Keratinocyte (primary cell): ENCODE data around the gene ZNF763. TPM values are rescaled to one million over a fixed set of nuclear protein-coding genes. Genes with fewer than 3 reads are reported as not detected.

Experiments used
- DNase-seq: peaks from one replicate; pipeline ENCODE4 v3.0.0-alpha.2; 2011; ENCODE audit warnings: low read depth, missing footprints, low spot score
- FAIRE-seq: peaks from 2 replicates; lab custom pipeline; 2011; peaks lifted over from hg19 to GRCh38; lab: Jason Lieb, UNC
- H2AFZ ChIP-seq: 2 replicates; pipeline ENCODE4 v1.6.0; 2012; ENCODE audit warnings: low read length, control low read depth, inconsistent platforms; ENCODE audit not compliant: control insufficient read depth
- H3K27ac ChIP-seq: 2 replicates; pipeline ENCODE4 v1.5.1; 2011; ENCODE audit warnings: low read length; ENCODE audit not compliant: control insufficient read depth, insufficient read depth
- H3K27me3 ChIP-seq: 3 replicates; pipeline ENCODE4 v1.6.0; 2011; ENCODE audit warnings: low read length; ENCODE audit not compliant: control insufficient read depth, insufficient read depth; ENCODE audit errors: extremely low read depth
- H3K36me3 ChIP-seq, 2 experiments: 2 replicates in 1 of 2; 3 replicates in 1 of 2; pipeline ENCODE4 v1.5.1; 2011; ENCODE audit warnings: low read length in 2 of 2, mild to moderate bottlenecking in 1 of 2; ENCODE audit not compliant: control insufficient read depth in 2 of 2, insufficient read depth in 2 of 2; ENCODE audit errors: extremely low read depth in 1 of 2
- H3K4me1 ChIP-seq: 3 replicates; pipeline ENCODE4 v1.5.1; 2011; ENCODE audit warnings: low read length; ENCODE audit not compliant: control insufficient read depth, insufficient read depth; ENCODE audit errors: extremely low read depth
- H3K4me2 ChIP-seq: 3 replicates; pipeline ENCODE4 v1.6.0; 2011; ENCODE audit warnings: low read depth, low read length; ENCODE audit not compliant: control insufficient read depth, insufficient read depth; ENCODE audit errors: extremely low read depth
- H3K4me3 ChIP-seq, 3 experiments: fragments of 200-600 bp in 1 of 3; sonication (generic) in 1 of 3; 2 replicates in 2 of 3; 3 replicates in 1 of 3; pipeline ENCODE4 v1.5.1; 2011 to 2016; ENCODE audit warnings: low read length in 3 of 3, mild to moderate bottlenecking in 3 of 3, control low read depth in 2 of 3, inconsistent platforms in 1 of 3, low read depth in 1 of 3, mixed read lengths in 1 of 3, mixed run types in 1 of 3, moderate library complexity in 1 of 3; ENCODE audit not compliant: control insufficient read depth in 2 of 3, insufficient read depth in 2 of 3; ENCODE audit errors: extremely low read depth in 1 of 3
- H3K79me2 ChIP-seq: 2 replicates; pipeline ENCODE4 v1.6.0; 2012; ENCODE audit warnings: low read length; ENCODE audit not compliant: control insufficient read depth, insufficient read depth
- H3K9ac ChIP-seq: 3 replicates; pipeline ENCODE4 v1.6.0; 2011; ENCODE audit warnings: low read length; ENCODE audit not compliant: control insufficient read depth, insufficient read depth; ENCODE audit errors: extremely low read depth
- H3K9me1 ChIP-seq: 3 replicates; pipeline ENCODE4 v1.6.0; 2011; ENCODE audit warnings: low read length; ENCODE audit not compliant: control insufficient read depth, insufficient read depth; ENCODE audit errors: extremely low read depth
- H3K9me3 ChIP-seq: 2 replicates; pipeline ENCODE4 v1.5.1; 2012; ENCODE audit warnings: low read depth, low read length; ENCODE audit not compliant: control insufficient read depth
- H4K20me1 ChIP-seq: 3 replicates; pipeline ENCODE4 v1.6.0; 2011; ENCODE audit warnings: low read length; ENCODE audit not compliant: control insufficient read depth, insufficient read depth; ENCODE audit errors: extremely low read depth
- EZH2 ChIP-seq: IDR thresholded peaks from one replicate; pipeline ENCODE4 v1.6.1; 2012; ENCODE audit warnings: inconsistent platforms, mild to moderate bottlenecking, low read length, moderate library complexity
- dilution Hi-C: fragments of 300-500 bp; cut with MboI; formaldehyde crosslinking; loops from one replicate; pipeline ENCODE4 v1.7.0; 2020; ENCODE audit warnings: low sequenced_read_pairs; ENCODE audit not compliant: extremely low pct_ligation_motif_present
- polyA plus RNA-seq, 5 experiments: library from polyadenylated mRNA; depleted of rRNA in 3 of 5; stranded (reverse) in 3 of 5; stranded (forward) in 1 of 5; unstranded in 1 of 5; fragments of >200 nt; gene quantifications; 1 replicate in 1 of 5; 2 replicates in 3 of 5; 3 replicates in 1 of 5; pipeline versions ENCODE4 v1.2.1 to v1.2.3, GENCODE V29; 2011 to 2012; ENCODE audit warnings: missing spikeins in 2 of 5, low read depth in 1 of 5, low replicate concordance in 1 of 5
- TF ChIP-seq, protein P1 (sequence below), 3 experiments: IDR thresholded peaks in 1 of 3; conservative IDR thresholded peaks in 1 of 3; optimal IDR thresholded peaks in 1 of 3; 2 replicates in 2 of 3; 3 replicates in 1 of 3; pipeline versions ENCODE3 to v1.5.1; 2011; ENCODE audit warnings: low read length in 3 of 3, mild to moderate bottlenecking in 3 of 3, moderate library complexity in 2 of 3, control low read depth in 1 of 3, inconsistent platforms in 1 of 3; ENCODE audit not compliant: insufficient read depth in 2 of 3; ENCODE audit errors: extremely low read depth in 1 of 3

ZNF763 gene
- polyA plus RNA-seq, 1 donor (not counting 4 experiments of a cell fraction or from before 2014, with no cell fraction given): 2.3 TPM

DNA sequence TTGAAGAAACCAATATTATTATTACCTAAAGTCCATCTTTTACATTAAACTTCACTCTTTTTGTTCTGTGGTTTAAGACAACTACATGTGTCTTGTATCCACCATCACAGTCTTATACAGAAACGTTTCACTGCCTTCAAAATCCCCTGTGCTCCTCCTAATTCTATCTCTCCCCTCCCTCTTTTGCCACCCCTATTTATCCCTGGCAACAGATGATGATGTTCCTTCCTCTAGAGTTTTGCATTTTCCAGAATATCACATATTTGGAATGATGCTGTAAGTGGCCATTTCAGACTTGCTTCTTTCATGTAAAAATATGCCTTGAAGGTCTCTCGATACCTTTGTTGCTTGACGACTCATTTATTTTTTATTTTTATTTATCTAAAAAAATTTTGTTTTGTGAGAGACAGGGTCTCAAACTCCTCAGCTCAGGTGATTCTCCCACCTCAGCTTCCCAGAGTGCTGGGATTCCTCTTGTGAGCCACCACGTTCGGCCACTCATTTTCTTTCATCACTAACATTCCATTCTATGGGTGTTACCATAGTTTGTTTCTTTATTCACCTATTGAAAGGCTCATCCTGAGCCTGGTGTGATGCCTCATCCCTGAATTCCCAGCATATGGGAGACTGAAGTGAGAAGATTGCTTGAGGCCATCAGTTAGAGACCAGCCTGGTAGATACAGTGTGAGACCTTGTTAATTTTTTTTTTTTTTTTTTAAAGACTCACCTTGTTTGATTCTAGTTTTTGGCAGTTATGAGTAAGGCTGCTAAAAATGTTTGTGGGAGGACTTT lies 8.4 kb downstream of the ZNF763 start:
- Histone ChIP-seq H4K20me1 (no peaks in the 10 kb centered on the region), H3K27ac (no peak overlapping the region), H3K4me2 (no peak overlapping the region), H3K9me1 (no peaks in the 10 kb centered on the region), H3K9me3 (peaks cover 2% of the 10 kb centered on the region), H3K9ac (no peak overlapping the region), H3K4me3 (no peak overlapping the region), H3K4me1 (peaks cover 5% of the 10 kb centered on the region), H2AFZ (no peak overlapping the region), H3K36me3 (peaks cover 0 to 2% of the 10 kb centered on the region in 2 experiments), H3K27me3 (no peaks in the 10 kb centered on the region), H3K79me2 (no peaks in the 10 kb centered on the region)
- dilution Hi-C loops: no loop called here
- DNase-seq: no peak
- TF ChIP-seq EZH2: no peak
- TF ChIP-seq, protein P1, sequence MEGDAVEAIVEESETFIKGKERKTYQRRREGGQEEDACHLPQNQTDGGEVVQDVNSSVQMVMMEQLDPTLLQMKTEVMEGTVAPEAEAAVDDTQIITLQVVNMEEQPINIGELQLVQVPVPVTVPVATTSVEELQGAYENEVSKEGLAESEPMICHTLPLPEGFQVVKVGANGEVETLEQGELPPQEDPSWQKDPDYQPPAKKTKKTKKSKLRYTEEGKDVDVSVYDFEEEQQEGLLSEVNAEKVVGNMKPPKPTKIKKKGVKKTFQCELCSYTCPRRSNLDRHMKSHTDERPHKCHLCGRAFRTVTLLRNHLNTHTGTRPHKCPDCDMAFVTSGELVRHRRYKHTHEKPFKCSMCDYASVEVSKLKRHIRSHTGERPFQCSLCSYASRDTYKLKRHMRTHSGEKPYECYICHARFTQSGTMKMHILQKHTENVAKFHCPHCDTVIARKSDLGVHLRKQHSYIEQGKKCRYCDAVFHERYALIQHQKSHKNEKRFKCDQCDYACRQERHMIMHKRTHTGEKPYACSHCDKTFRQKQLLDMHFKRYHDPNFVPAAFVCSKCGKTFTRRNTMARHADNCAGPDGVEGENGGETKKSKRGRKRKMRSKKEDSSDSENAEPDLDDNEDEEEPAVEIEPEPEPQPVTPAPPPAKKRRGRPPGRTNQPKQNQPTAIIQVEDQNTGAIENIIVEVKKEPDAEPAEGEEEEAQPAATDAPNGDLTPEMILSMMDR (optimal IDR thresholded peaks at IDR 0.05 in 1 of 3, IDR thresholded peaks at IDR 0.05 in 1 of 3, conservative IDR thresholded peaks at IDR 0.05 in 1 of 3; ENCODE audit: extremely low read depth in 1 of 3, insufficient read depth in 2 of 3, low read length in 3 of 3): no peak
- no peak for FAIRE-seq

GRCh38 chr19:11978492-11979100 lies 13.8 kb downstream of the ZNF763 start:
- no peak for TF ChIP-seq EZH2
- Histone ChIP-seq H3K27ac (no peak overlapping the region), H4K20me1 (no peaks in the 10 kb centered on the region), H2AFZ (no peak overlapping the region), H3K36me3 (peaks cover 0 to 3% of the 10 kb centered on the region in 2 experiments), H3K27me3 (no peaks in the 10 kb centered on the region), H3K4me3 (no peak overlapping the region), H3K9ac (no peak overlapping the region), H3K4me1 (peaks cover 5% of the 10 kb centered on the region), H3K9me3 (peaks cover 30% of the 10 kb centered on the region), H3K9me1 (no peaks in the 10 kb centered on the region), H3K4me2 (no peak overlapping the region), H3K79me2 (no peaks in the 10 kb centered on the region)
- dilution Hi-C loops: no loop called here
- no peak for DNase-seq
- no peak for FAIRE-seq
